Stimulated activated CD8-positive, alpha-beta memory T cell treated with anti-CD3 and anti-CD28 coated beads, Interleukin-15, amount 100 ng/mL, for 24 hours (primary cell): Measurements from ENCODE around the gene CAMTA2.
"Not testable (repeated sequence)": the region's sequence is repeated elsewhere in the genome, so short reads cannot be mapped to it uniquely, and the experiment has no call there.

Experiments
- DNase-seq: peaks from one replicate; pipeline ENCODE4 v3.0.0-alpha.2; 2020; ENCODE audit warnings: low read depth

CAMTA2 gene, protein sequence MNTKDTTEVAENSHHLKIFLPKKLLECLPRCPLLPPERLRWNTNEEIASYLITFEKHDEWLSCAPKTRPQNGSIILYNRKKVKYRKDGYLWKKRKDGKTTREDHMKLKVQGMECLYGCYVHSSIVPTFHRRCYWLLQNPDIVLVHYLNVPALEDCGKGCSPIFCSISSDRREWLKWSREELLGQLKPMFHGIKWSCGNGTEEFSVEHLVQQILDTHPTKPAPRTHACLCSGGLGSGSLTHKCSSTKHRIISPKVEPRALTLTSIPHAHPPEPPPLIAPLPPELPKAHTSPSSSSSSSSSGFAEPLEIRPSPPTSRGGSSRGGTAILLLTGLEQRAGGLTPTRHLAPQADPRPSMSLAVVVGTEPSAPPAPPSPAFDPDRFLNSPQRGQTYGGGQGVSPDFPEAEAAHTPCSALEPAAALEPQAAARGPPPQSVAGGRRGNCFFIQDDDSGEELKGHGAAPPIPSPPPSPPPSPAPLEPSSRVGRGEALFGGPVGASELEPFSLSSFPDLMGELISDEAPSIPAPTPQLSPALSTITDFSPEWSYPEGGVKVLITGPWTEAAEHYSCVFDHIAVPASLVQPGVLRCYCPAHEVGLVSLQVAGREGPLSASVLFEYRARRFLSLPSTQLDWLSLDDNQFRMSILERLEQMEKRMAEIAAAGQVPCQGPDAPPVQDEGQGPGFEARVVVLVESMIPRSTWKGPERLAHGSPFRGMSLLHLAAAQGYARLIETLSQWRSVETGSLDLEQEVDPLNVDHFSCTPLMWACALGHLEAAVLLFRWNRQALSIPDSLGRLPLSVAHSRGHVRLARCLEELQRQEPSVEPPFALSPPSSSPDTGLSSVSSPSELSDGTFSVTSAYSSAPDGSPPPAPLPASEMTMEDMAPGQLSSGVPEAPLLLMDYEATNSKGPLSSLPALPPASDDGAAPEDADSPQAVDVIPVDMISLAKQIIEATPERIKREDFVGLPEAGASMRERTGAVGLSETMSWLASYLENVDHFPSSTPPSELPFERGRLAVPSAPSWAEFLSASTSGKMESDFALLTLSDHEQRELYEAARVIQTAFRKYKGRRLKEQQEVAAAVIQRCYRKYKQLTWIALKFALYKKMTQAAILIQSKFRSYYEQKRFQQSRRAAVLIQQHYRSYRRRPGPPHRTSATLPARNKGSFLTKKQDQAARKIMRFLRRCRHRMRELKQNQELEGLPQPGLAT

DNA sequence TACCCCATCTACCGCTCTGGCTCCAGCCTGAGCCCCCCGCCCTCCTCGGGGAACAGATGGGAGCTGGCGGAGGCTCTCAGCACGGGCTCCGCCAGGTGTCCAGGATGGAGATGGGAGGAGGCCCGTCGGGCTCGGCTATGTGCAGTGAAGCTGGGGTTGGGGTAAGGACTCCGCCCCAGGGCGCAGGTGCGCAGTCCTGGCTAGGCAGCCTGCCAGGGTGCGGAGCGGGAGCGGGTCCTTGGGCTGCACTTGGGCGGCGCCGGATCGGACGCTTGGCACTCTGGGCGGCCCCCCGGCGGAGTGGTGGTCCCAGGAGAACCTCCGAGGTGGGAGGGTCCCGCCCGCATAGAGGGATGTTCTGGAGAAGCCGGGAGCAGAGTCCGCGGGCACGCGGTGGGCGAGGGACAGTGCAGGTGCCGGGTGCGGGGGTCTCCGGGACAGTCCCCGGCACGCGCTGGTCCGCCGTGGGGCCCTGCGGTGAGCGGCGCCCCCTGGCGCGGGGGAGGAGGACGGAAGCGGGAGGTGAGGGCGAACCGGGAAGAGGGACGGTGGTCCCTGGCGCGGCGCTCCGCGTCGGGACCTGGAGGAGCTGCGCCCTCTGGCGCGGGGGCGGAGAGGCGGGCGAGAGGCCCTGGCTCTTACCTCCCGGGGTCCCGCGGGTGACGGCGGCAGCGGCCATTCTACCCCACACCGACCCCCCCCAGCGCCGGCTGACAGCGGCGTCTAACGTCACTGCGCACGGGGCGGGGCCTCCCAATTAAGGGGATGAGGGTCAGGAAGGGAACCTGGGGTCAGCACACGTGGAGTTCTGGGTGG lies at the start of gene CAMTA2:
Gene CAMTA2 (minus strand): TSS at position 725 of the 816 bp plus-strand sequence. CDS start 1,453 bp downstream, outside the sequence.
- peak; percentile 82 for DNase-seq

DNA sequence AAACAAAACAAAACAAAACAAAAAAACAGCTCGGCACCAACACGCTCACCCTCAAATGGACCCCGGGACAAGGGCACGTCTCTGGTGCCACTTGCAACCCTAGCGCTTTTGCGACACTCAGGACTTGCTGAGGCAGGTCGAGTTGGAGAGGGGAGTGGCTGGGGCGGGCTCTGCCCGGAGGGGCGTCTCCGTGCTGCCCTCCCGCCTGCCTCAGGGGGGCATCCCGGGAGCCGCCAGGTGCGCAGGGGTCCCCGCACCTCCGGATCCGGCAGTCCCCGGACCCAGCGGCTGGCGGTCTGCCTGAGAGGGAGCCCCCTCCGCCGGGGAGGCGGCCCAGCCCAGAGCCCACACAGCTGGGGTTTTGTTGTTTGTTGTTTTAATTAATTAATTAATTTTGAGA lies 47.8 kb upstream of the CAMTA2 start, which contains the start of gene SLC52A1:
Gene SLC52A1 (minus strand): TSS at position 112 of the 400 bp plus-strand sequence. CDS start 820 bp downstream, outside the sequence.
- no peak for DNase-seq

DNA sequence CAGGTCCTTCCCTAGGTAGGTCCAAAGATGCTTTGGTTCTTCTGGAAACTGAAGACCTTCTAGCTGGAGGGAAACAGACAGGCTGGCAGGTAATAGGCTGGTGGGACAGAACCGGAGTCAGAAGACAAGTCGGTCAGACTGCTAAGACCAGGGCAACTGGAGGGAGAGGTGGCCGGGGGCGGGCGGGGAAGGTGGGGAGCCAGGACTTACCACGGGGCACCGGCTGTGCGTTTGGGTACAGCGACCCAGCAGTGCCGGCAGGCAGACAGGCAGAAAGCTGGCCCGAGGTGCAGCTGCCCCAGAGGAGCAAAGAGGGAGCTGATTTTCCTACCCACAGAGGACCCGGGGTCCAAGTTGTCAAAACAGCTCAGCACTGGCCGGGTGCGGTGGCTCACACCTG lies 47.2 kb upstream of the CAMTA2 start:
- no peak for DNase-seq

DNA sequence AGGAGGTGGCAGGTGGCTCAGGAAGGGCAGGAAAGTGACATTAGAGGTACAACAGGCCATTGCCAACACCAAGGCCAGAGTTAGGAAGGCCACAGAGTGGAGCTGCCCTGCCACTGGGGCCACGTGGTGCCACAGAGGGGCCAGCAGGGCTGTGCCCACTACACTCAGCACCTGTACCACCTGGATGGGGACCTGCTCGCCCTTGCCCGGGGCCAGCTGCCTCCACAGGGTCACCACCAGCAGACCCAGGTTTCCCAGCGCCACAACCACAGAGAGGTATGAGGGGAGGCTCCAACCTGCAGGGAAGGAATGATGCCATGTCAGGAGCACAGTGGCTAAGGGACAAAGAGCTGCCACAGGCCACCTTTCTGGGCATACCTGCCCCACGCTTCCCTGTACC lies 46.6 kb upstream of the CAMTA2 start:
- DNase-seq, result no peak

DNA sequence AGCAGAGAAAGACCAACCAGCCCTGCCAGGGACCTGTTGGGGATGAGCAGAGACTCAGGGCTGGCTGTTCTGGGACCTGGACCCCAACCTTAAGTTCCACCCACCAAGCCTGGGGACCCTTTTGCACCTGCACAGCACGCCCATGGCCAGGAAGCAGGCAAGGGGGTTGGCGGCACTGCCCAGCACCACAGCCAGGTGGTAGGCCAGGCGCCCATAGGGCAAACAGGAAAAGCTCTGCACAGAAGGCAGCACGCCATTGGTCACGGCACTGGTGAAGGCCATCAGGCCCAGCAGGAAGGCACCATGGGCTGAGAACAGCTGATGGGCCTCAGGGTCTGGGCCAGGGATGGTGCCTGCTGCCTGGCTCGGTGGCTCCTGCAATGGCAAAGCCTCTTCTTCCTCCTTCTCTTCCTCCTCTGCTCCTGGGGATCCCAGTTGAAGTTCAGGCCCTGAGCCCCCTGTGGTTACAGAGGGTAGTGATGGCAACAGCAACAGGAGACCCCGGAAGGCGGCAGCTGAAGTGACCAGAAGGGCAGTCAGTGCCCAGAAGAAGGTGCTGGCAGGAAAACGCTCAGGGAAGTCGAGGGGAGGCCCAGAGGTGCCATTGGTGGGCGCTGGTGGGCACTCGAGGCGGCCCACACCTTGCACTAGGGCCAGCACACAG lies 46.0 kb upstream of the CAMTA2 start:
- no peak for DNase-seq

DNA sequence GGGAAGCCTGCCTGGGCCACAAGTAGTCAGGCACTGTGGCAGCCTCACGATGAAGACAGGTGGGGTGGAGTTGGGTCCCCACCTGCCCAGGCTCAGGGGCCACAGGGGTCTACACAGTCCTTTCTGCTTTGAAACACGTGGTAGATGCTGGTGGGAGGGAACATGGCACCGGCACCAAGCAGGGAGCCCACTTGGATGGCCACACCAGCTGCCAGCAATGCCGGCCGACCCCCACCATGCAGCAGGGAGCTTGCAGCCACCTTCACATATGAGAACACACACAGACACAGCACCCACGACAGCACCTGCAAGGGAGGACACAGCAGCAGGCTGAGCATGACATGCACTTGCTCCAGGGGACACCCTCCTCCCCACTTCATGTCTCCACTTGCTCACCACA lies 45.4 kb upstream of the CAMTA2 start:
- no peak for DNase-seq

DNA sequence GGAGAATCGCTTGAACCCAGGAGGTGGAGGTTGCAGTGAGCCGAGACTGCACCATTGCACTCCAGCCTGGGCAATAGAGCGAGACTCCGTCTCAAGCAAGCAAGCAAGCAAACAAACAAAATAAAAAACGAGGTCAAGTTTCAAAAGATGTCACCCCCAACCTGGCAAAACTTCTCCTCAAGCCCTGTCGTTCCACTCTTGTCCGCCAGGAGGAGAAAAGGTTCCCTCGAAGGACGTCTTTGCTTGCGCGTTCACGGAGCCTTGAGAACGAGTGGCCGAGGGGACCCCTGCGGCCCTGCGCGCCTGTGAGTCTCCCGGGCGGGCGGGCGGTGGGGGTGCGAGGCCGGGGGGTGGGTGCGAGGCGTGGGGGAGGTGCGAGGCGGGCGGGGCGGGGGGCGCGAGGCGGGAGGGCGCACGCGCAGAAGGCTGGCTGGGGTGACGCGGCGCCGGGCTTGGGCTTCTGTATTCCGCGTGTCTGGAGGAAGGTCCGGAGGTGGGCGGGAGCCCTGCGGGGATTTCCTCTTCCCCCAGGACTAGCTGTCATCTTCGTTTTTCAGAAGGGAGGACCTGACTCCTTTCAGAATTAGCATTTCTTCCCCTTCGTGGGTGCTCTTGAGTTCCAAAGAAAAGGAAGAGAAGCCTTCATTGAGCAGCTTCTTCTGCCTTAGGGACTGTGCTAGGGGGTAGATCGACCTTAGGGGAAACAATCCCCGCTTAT lies 44.0 kb upstream of the CAMTA2 start:
- DNase-seq, result peak; percentile 66

DNA sequence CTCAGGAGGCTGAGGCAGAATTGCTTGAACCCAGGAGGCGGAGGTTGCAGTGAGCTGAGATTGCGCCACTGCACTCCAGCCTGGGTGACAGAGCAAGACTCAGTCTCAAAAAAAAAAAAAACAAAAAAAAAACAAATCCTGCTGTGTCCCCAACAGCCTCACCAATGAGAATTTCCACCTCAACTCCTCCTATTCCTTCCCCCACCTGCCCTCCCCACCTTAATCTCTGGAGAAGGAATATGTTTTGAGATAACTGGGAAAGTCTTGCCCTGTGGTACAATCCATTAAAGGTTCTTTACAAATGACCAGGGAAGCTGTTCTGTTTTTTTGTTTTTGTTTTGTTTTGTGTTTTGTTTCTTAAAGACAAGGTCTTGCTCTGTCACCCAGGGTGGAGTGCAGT lies 42.7 kb upstream of the CAMTA2 start:
- DNase-seq, result not testable (repeated sequence)

DNA sequence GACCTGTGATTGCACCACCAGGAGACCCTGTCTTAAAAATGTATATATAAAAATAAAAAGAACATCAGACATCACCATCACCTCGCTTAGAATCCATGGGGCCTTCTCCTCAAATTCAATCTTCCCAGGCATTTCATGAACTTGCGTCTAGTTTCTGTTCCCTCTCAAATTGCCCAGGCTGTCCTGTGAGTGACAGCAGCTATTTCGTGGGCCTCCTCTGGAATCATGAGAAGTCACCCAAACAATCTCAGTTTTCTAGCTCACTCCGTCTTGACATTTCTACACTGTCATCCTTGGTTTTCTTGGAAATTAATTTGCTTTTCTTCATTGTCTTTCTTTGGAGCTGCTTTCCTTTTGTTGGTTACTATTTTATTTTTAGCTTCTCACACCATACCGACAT lies 40.4 kb upstream of the CAMTA2 start:
- DNase-seq, result no peak

DNA sequence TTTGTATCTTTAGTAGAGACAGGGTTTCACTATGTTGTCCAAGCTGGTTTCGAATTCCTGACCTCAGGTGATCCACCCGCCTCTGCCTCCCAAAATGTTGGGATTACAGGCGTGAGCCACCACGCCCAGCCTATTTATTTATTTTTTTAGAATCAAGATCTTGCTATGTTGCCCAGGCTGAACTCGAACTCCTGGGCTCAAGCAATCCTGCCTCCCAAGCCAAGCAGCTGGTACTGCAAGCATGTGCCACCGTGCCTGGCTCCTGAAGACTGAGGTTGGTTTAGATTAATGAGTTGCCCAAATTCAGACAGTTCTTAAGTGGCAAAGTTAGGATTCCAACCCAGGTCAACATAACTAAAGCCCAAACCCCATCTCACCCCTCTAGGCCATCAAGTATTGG lies 39.8 kb upstream of the CAMTA2 start:
- no peak for DNase-seq

DNA sequence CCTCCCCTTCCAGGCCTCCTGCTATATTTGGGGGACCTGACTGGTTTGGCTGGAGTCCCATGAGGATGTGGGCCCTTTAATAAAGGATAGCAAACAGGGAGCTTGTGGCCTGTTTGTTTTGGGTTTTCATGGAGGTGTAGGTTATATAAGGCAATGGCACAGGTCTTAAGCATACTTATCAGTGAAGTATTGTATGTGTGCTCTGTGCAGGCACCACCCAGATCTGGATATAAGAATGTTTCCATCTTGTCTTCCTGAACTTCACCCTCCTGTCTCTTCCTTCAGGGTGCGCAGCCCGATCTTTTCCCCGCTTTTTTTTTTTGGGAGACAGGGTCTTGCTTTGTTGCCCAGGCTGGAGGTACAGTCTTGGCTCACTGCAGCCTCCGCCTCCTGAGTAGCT lies 37.1 kb upstream of the CAMTA2 start:
- no peak for DNase-seq

DNA sequence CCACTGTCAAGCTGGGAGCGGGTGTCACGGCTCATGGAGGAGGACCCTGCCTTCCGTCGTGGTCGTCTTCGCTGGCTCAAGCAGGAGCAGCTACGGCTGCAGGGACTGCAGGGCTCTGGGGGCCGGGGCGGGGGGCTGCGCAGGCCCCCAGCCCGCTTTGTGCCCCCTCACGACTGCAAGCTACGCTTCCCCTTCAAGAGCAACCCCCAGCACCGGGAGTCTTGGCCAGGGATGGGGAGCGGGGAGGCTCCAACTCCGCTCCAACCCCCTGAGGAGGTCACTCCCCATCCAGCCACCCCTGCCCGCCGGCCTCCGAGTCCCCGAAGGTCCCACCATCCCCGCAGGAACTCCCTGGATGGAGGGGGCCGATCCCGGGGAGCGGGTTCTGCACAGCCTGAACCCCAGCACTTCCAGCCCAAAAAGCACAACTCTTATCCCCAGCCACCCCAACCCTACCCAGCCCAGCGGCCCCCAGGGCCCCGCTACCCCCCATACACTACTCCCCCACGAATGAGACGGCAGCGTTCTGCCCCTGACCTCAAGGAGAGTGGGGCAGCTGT lies 36.2 kb upstream of the CAMTA2 start:
- no peak for DNase-seq

DNA sequence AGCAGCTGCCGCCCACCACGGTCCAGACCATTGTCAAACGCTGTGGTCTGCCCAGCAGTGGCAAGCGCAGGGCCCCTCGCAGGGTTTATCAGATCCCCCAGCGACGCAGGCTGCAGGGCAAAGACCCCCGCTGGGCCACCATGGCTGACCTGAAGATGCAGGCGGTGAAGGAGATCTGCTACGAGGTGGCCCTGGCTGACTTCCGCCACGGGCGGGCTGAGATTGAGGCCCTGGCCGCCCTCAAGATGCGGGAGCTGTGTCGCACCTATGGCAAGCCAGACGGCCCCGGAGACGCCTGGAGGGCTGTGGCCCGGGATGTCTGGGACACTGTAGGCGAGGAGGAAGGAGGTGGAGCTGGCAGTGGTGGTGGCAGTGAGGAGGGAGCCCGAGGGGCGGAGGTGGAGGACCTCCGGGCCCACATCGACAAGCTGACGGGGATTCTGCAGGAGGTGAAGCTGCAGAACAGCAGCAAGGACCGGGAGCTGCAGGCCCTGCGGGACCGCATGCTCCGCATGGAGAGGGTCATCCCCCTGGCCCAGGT lies 34.8 kb upstream of the CAMTA2 start:
- no peak for DNase-seq

DNA sequence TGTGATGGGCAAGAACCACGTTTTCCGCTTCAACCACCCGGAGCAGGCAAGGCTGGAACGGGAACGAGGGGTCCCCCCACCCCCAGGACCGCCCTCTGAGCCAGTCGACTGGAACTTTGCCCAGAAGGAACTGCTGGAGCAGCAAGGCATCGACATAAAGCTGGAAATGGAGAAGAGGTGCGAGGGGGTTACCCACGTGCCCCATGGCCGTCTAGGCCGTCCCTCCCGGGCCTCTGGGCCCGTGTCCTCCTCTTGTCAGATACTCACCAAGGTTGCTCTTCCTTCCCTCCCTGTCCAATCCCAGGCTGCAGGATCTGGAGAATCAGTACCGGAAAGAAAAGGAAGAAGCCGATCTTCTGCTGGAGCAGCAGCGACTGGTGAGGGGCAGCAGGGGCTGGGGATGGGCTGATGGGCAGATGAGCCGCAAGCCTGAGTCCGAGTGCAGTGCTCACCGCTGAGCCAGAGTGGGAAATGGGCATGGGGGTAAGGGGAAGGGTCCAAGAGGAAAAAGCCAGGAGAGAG lies 33.1 kb upstream of the CAMTA2 start:
- DNase-seq, result no peak

DNA sequence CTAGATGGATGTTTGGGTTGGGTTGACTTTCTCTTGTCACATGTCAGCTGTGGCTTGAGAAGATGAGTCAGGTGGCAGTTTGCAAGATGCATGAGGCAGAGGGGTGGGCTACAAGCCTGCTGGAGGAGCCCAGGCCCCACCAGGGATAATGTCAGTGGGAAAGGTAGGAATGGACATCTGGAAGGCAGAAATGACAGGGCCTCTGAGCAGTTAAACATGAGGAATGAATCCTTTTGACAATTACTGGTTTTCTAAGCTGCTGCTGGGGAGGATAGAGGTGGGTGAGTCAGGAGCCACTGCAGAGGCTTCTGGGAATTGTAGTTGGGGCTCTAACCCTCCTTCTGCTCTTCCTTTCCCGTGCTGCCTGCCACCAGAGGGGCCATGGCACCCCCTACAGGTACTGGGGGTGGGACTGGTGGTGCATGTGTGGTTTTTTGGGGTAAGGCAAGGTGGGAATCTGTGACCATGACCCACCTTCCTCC lies 32.0 kb upstream of the CAMTA2 start:
- no peak for DNase-seq

DNA sequence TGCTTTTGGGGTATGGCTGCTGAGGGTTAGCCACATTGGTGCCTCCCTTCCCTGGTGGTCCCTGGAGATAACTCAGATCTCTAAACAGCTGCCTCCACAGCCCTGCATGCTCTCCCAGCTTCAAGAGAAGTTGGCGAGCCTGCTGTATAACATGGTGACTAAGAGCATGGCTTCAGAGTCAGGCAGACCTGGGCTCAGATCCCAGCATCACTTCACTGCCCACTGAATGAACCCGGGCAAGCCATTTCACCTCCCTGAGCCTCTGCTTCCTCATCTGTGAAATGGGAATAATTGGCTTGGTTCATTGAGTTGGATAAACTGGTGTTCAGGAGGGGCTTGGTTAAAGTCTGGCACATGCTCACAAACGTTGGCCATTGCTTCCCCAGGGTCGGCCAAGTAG lies 26.9 kb upstream of the CAMTA2 start:
- DNase-seq, result no peak

DNA sequence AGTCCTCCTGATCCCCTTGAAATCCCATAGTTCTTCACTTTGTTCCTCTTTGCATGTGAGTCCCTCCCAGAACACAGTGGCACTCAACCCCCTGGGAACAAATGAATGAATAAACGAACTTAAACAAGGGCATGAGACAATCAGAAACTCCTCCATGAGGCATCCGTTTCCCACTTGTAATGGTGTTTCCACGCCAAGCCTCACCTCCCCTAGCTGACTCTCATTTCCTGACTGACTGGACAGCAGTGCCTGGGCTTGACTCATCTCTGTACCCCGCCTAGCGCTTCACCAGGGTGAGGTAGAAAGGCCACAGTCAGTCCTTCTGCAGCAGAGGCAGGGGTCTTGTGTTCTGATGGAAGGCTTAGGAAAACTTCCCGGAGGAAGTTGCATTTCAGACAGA lies 24.5 kb upstream of the CAMTA2 start:
- no peak for DNase-seq

DNA sequence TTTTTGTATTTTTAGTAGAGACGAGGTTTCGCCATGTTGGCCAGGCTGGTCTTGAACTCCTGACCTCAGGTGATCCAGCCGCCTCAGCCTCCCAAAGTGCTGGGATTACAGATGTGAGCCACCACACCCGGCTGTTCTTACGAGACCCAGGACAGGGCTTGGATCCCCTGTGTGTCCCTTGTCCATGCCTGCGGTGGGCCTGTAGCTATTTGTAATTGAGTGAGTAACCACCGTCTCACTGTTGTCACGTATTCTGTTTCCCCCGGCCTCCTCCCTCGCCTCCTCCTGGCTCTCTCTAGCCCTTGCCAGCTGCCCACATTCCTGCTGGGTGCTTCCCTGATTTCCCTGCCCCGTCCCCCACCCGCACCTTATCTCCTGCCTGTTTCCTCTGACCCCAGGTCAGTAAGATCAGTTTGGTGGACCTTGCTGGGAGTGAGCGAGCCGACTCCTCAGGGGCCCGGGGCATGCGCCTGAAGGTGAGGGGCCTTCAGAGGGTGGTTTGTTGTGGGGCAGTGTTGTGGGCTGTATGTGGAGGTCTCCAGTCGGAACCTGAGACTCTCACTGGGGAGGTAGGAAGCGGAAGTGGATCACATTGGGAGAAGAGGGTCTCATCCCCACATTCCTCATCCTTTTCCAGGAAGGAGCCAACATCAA lies 15.9 kb upstream of the CAMTA2 start:
- no peak for DNase-seq
